Measurements from ENCODE around the gene SETX. TPM values are rescaled to one million over a fixed set of nuclear protein-coding genes. Genes with fewer than 3 reads are reported as not detected.

The SETX gene
- total and polyA plus RNA-seq, 11 donors = 11.7 to 42.5 (median 27.5) TPM

- no peak for DNase-seq
- no peak for TF ChIP-seq CTCF (IDR thresholded peaks at IDR 0.05)
- TF ChIP-seq POLR2A (IDR thresholded peaks at IDR 0.05) = no peak
- intact Hi-C loops (cut with DNase I) = loop anchor here in 6 of 10 donors (5.0 to 10.0 kb wide), 4 partner anchors 65 to 398 kb away; partner anchors contain the start of gene MED27 (in 3 of the 6)
- Histone ChIP-seq H3K9me3 (no peaks in the 10 kb centered on the region), H3K27me3 (peaks cover 0 to 19% (median 0%) of the 10 kb centered on the region in 9 donors), H3K4me1 (peaks cover 0 to 26% (median 1%) of the 10 kb centered on the region in 12 donors), H3K4me3 (no peak overlapping the region), H3K27ac (no peak overlapping the region), H3K36me3 (no peaks in the 10 kb centered on the region)
- no peak for ATAC-seq
- WGBS, 4 donors = 60 to 84% (median 76%) methylated on average over 3 of the region's 3 CpGs
These were observed 122.3 kb downstream of the SETX start for GRCh38 chr9:132232522-132232921.

GRCh38 chr9:132231019-132231701 is 123.6 kb downstream of the SETX start:
- no peak overlapping the region for H3K27ac ChIP-seq
- no peak overlapping the region for H3K4me3 ChIP-seq
- intact Hi-C loops (cut with DNase I) = loop anchor here in 6 of 10 donors (5.0 to 10.0 kb wide), 4 partner anchors 64 to 396 kb away; partner anchors contain the start of gene MED27 (in 3 of the 6)
- no peaks in the 10 kb centered on the region for H3K9me3 ChIP-seq
- peaks cover 0 to 19% (median 0%) of the 10 kb centered on the region in 9 donors for H3K27me3 ChIP-seq
- H3K36me3 ChIP-seq = no peaks in the 10 kb centered on the region
- 58 to 64% (median 61%) methylated on average over 12 to 20 of the region's 20 CpGs for WGBS, 4 donors
- DNase-seq (peak in 2 of 5 donors; percentile 17 to 42), ATAC-seq (no peak)
- peaks cover 0 to 14% (median 0%) of the 10 kb centered on the region in 12 donors for H3K4me1 ChIP-seq
- no peak for TF ChIP-seq POLR2A (IDR thresholded peaks at IDR 0.05)

GRCh38 chr9:132230605-132231004 is 124.2 kb downstream of the SETX start:
- WGBS, 4 donors = 72 to 84% (median 74%) methylated on average over 4 of the region's 4 CpGs

GRCh38 chr9:132228062-132228461 is 126.7 kb downstream of the SETX start:
- Histone ChIP-seq H3K27me3 (peaks cover 0 to 16% (median 0%) of the 10 kb centered on the region in 9 donors), H3K4me3 (no peak overlapping the region), H3K36me3 (no peaks in the 10 kb centered on the region), H3K27ac (no peak overlapping the region), H3K4me1 (peaks cover 0 to 14% (median 0%) of the 10 kb centered on the region in 12 donors), H3K9me3 (no peaks in the 10 kb centered on the region)
- DNase-seq (no peak), ATAC-seq (no peak)
- intact Hi-C loops (cut with DNase I) = no loop called here
- TF ChIP-seq POLR2A (IDR thresholded peaks at IDR 0.05) (no peak), CTCF (IDR thresholded peaks at IDR 0.05) (no peak)
- WGBS, 4 donors = 47 to 57% (median 52%) methylated on average over 4 to 12 of the region's 12 CpGs

More at GRCh38 chr9:132230605-132231004, 124.2 kb downstream of the SETX start:
- no peak for TF ChIP-seq POLR2A (IDR thresholded peaks at IDR 0.05)
- no peak for TF ChIP-seq CTCF (IDR thresholded peaks at IDR 0.05)
- DNase-seq (peak in 1 of 5 donors; percentile 7), ATAC-seq (no peak)
- H3K9me3 ChIP-seq = no peaks in the 10 kb centered on the region
- intact Hi-C loops (cut with DNase I) = loop anchor here in 6 of 10 donors (5.0 to 10.0 kb wide), 4 partner anchors 63 to 396 kb away; partner anchors contain the start of gene MED27 (in 3 of the 6)
- peaks cover 0 to 16% (median 0%) of the 10 kb centered on the region in 9 donors for H3K27me3 ChIP-seq
- no peaks in the 10 kb centered on the region for H3K36me3 ChIP-seq
- peaks cover 0 to 14% (median 0%) of the 10 kb centered on the region in 12 donors for H3K4me1 ChIP-seq
- H3K27ac ChIP-seq = no peak overlapping the region
- H3K4me3 ChIP-seq = no peak overlapping the region

All from heart left ventricle (tissue), 16 donors.